Stimulated activated CD4-positive, alpha-beta T cell treated with anti-CD3 and anti-CD28 coated beads, Interleukin-2, amount 100 ng/mL, for 24 hours (primary cell): Measurements from ENCODE around the gene SMIM21.

Experiments used
- DNase-seq, 2 donors: peaks; one replicate each; pipeline ENCODE4 v3.0.0-alpha.2; 2020

SMIM21 gene

DNA sequence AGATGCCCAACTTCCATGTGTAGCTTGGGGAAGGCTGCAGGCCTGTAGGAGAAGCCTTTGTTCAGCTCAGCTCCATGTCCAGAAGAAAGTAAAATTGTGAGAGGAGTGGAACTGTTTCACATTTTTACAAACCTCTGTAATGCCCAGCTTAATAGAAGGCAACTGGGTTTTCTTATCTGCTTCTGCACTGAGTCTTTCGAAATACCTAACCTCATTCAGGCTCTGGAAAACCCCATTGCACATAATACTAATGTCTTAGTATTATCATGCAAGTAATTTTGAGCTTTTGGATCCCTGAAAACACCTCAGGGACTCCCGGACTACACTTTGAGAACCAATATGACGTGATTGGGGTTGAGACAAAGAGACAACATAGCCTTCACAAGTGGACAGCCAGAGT is 5.8 kb downstream of the SMIM21 start:
- DNase-seq, result no peak

DNA sequence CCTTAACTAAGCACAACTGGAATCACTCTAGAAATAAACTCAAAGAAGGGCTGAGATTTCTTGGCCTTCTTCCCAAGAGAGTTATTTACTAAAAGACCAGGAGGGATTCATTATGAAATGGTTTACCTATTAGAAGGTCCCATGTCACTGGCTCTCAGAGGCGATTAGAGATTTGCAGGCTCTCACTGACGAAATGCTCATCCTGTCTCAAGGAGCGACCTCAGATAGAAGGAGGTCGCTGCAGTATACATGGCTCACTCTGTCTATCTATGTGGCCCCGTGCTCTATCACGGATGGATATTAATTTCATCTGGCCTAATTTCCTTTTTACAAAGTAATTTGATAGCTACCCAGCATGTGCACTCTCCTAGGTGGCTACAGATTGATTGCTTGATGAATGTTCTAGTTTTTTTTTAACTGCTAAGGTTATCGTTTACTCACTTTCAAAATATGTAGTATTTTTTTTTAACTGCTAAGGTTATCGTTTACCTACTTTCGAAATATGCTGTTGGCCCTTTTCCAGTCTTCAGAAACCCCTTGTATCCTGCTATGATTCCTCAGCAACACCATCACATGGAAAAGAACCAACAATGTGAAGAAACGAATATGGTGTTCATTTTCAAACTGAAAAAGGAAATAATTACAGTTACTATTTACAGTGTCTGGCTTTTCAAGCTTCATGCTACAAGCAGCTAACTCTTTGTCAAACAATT is 9.1 kb downstream of the SMIM21 start:
- DNase-seq, result no peak

DNA sequence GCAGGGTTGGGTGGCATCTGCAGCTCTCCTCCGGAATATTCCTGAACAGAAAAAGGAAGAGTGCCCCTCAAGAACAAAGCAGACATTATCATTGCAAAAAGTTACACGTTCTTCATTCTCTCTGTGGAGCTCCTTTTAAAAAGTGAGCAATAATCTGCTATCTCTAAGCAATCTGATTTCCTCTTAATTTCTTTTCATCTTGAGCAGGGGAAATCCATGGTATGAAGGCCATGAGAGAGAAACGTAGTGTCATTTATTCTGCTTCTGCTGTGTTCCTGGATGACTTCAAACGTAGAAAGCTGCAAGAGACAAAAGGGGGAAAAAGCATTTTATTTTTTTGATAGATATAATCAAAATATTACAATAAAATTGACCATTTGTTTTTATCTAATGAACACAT is 16.9 kb downstream of the SMIM21 start:
- no peak for DNase-seq

DNA sequence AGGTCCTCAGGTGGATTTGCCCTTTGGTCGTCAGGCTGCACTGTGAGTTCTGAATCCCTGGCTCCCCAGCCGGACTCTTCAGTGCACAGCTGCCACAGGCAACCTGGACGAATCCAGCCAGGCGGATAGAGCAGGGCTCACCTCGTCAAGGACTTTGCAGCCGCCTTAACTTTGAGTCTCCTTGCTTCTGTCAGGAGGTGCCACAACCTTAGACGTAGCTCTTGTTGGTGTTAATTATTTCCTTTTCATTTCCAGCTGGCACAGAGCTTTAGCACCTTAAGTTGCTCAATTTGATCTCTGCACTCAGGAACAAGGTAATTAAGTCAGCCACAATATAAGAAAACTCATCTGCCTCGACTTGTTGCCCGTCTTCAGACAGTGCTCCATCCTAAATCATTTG is 17.7 kb downstream of the SMIM21 start:
- DNase-seq, result no peak

DNA sequence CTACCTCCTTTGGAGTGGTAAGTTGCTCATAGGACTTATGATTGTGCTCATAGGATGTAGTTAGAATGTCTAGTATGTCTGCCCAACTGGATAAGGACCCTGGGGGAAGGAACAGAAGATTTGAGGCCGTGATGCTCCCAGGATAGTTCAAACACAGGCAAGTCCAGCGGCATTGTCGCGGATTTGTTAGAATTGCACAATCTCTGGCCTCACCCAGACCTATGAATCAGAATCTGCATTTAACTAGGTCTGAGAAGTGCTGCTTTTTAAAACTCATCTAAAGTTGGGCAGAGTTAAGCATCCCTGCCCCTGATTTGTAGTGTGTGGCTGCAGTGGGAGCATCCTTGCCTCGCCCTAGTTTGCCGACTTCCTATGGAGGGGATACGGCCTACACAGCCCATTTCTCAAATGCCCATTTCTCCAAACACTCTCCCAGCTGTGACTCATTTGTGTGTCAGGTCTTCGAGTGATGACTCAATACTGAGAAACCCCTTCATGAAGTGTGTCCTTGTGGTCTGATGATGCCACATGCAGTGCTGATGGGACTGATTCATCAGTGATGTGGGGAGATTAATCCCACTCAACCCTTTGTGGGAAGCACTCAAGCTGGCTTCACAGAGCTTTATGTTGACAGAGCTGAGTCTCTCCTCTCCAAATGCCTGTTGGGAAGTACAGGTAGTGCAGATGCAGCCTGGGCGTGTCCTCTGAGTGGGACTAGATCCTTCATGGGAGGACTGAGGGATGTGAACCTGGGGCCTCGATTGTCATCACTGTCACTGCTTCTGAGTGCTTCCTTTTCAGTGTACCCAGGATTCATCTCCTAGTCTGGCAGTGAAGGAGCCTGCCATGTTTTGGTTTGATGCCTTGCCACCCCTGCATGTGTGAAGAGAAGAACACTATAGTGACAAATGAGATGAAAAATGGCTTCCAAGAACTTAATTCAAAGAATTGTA is 18.7 kb downstream of the SMIM21 start:
- DNase-seq, result peak; percentile 22 to 47

DNA sequence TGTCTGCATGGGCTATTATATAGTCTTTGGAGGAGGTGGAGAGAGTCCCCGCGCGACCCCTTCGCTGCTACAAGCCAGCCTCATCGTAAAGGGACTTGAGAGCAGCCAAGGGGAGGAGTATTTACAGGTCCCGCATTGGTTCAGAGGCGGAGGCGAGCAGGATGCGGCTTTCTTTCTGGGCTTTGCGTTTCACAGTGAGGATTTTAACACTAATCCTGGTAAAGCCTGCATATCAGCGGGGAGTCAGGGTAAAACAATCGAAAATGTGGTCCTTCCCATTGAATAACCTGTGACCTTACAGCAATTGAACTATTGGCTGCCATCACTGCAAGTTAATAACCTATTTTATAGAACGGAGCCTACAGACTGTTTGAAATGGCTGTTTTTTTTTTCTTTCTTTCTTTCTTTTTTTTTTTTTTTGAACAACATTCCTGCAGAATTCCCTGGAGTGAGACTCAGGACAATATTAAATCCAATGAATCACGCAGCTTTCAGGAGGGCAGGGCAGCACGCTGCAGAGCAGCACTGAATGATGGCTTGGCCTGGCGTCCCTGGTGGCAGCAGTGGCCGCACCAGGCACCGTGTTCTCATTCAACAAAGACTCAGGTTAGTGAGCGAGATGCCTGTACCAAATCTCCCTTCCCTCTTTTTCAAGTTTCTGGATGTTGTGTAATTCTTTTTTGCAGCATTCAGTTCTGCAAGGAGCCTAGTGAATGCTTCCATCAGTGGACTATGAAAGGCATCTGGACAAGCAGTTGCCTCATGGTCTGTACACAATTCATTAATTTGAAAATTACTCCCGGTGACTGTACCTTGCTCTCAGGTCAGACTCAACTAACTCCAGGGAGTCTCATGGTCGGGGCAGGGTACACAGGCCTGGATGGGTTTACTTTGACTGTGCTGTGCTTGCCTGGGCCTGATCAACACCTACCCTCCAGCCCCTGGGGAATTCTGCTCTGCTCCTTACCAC is 19.8 kb downstream of the SMIM21 start:
- DNase-seq, result no peak

DNA sequence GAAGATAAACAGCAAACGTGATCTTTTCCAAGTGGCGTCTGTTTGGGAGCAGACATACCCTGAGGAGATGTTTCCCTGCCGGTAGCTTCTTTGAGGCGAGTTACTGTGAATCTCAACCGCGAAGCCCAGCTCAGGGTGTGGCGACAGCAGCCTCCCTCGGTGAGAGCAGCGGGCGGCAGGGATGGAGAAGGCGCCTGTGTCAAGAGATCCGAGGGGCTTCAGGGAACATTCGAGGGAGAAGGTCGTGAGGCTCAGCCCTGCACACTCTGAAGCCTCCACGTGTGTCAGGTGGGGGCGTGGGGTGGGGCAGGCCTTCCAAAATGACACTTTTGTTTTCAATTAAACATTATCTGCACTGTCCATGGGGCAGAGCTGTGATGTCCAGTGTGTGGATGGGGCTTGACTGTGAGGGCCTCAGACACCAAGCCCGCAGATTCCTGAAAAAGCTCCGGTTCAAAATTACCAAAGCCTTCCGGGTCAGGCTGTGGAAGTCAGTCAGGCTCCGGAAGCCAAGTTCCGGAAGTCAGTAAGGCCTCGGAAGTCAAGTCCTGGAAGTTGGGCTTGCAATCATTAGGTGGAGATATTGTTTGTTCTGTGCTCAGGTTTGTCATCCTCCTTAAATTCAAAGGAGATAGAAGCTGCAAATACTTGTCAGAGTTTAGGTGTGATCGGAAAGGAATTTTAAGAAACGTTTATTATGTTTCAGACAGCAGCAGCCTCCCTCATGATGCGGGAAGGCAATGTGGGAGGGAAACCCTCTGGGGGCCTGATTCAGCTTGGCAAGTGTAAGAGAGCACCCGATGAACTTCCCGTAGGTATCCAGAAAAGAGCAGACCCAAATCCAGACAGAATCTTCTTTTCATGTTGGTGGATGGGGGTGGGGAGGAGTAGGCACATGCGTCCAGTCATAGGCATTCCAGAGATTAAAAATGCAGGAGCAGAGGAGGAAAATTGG is 20.7 kb downstream of the SMIM21 start:
- no peak for DNase-seq

DNA sequence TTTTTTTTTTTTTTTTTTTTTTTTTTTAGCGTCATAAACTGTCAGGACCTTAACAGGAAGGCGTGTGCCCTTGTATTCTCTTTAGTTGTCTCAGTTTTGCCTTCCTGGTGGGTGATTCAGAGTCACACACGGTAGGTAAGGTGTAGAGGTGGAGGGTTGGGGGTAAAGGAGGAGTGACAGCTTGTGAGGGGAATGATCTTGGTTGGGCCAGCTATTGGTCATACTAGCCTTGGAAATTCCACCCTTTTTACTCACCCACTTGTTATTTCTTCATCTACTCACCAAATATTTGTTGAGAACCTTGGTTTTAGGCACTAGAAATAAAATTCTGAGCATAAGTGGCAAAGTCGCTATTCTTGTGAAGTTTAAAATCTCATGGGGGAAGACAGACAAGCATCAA is 22.2 kb downstream of the SMIM21 start:
- no peak for DNase-seq

DNA sequence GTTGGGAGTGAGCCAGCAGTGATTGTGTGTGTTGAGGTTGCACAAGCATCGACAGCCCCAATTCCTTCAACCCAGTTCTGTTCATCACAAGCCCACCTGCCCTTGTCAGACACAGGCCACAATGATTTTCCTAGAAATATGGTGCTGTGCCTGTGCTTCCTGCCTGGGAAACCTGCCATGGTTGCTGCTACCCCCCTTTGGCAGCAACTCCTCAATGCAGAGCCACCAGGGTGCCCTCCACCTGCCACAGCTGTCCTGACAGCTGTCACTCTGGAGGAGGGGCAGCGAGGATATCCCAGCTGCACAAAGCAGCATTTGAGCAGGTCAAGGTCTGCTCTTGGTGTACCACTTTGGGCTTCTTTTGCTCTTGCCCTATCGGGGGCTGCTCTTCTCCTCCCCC is 27.1 kb downstream of the SMIM21 start:
- no peak for DNase-seq

DNA sequence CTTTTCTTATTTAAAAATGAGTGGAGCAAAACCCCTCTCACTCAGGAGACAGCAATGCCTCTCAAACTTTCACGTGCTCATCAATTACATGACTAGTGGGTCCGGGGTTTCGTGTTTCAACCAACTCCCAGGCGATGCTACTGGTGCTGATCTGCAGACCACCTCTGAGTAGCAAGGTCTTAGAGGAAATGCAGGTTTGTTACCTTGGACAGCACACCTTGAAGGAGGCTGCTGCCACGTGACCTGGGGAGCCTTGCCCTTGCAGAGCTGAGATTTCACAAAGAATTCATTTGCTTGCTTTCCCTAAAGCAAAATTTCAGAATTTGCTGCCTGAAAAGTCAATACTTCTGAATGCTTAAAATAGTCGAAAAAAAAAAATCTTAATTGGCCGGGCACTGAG is 32.4 kb downstream of the SMIM21 start:
- no peak for DNase-seq

DNA sequence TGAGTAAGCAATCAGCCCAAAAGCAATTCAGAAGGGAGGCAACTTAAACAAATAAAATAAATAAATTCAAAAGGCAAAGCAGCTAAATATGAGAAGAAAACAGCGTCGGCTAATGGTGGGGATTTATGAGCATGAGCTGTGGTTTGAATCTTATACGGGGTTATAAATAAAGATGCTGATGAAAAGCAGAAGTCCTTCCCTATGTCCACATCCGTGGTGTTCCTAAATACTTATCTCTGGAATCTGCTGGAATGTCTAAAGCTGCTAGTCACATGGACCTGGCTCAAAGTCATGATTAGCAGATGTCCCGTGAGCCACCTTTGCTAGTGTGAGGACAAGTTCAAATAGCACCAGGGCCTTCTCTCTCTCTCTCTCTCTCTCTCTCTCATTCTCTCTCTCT is 33.8 kb downstream of the SMIM21 start:
- no peak for DNase-seq

DNA sequence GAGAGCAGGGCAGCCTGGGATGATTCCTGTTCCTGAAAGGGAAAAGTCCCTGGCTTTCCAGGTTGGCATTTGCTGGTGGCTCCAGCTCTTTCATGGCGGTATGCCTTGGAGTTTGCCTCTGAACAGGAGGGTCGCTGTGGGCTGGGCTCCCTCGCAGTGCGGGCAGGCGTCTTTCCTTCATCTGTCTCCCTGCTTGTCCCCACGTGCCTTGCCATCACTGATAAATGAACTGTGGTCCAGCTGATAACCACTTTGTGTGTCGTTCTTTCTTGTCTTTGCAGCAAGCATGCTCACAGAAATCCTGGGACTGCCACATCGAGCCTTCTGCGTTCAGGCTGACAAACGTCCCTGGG is 35.3 kb downstream of the SMIM21 start:
- no peak for DNase-seq

DNA sequence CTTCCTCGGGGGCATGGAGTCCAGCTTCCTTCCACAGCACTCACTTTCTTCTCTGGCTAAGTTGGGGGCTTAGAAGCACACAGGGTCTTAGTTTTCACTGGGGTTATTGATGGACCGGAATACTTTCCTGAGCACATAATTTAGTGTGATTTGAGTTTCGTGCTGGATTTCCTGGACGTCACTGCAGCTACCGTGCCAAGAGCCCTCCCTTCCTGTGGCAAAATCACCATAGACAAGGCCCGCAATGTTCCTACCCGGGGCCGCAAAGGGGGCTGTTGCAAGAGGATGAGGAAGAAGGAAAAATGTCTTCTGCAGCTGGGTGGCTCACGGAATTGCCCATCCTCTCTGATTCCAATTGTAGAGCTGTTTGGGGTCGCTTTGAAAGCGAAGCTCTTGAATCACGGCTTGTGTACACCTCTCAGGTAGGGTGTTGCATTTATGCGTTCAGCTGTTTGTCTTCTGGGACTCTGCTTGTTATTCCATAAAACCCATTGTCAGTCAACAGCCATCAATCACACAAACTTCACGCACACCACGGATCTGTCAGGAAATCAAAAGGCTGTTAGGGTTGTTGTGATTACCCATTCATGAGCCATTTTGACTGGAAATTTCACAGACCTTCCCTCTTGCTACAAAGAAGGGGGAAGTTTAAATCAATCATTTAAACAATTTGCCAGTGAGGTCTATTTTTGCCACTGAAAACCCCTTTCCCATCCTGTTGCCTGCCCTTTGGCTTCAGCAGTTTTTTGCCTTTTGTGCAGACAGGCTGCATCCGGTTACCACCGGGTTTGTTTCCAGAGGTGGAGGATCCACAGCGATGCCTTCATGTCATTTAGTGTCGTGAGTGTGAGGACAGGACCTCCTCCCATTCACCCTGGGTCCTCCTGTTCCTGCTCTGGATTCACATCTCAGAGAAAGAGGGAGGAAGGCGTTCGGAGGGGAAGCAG is 36.0 kb downstream of the SMIM21 start:
- DNase-seq, result no peak

DNA sequence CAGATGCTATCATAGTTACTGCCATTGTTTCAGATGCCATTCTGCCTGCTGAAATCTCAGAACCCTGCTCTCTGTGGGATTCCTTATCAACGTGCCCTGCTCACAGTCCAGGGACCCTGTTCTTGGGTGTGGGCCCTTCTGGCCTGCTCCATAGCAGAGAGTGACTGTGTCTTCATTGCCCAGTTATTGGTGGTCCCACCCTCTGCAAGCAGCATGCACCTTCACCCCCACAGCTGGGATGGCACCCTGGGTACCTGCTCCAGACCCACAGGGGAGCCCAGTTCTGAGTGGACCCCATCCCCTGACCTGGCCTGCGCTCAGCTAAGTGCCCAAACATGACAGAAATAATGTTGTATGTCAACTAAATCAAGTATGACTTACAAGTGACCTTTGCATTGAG is 36.6 kb downstream of the SMIM21 start:
- no peak for DNase-seq

DNA sequence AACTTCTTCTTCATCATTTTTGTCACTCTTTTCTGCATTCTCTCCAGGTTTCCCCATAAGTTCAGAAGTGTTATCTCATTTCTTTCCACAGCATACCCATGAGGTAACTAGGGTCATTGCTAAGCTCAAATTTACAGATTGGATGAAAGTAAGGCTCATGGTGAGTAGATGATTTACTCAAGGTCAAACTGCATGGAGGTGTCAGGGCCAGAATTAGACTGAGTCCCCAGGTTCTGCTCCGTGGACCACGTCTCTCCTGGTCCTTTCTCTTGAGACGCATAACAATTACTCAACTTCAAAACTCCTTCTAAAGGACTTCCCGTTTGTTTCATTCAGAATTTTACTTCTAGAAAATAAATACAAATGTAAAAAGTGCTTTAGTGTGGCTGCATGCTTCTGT is 43.4 kb downstream of the SMIM21 start:
- no peak for DNase-seq

DNA sequence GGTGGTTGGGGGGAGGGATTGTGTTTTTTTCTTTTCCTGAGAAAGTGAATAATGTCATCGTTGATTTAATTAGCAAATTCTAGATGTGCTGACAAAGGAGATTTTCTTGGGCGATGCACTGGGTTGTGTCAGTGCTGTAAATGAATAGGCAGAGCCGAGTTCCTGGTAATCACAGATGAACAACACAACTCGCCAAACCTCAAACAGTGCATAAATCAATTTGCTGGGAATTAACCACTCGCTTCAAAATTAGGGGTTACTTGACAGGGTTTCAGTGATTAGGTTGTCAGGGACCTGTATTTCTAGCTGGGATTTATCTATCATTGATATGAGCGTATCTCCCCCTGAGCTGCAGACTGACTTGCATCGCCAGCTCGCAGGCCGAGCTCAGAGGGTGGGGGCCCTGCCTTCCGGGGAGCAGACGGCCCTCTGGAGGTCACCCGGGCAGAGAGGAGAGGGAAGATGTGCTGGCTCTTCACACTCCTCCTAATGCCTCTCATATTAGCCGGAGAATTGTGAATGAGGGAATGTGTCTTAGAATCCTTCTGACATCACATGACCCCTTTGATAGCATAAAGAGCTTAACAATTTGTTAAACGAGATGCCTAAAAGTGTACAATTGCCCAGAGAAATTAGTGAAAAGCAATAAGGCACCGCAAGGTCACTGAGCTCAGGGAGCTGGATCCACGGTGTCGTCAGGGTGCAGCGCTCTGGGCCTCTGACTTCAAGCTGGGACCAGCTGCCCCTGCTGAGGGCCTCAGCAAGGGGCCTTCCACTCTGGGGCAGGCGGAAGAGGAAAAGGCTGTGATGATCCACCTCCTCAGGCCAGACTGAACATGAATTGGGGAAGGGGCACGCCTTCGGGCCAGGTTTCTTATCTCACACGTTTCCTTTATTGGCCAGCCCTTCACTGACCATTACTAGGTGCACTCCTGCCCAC is 48.9 kb downstream of the SMIM21 start:
- DNase-seq, result no peak

DNA sequence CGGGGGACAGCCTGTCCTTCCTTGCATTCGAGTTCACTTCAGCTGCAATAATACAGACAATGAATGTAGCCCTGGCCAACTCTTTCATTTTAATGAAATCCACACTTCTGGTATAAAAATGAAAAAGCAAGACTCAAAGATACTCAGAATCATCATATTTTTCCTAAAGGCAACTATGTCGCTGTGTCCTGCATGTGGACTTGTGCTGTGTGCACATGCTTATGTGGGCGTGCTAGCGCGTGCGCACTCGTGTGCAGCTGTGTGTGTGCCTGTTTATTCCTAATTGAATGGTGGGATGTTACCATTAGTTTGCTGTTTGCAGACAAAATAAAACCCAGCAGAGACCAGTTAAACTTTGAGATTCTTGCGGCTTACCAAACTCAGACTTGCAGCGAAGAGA is 49.6 kb downstream of the SMIM21 start:
- no peak for DNase-seq

DNA sequence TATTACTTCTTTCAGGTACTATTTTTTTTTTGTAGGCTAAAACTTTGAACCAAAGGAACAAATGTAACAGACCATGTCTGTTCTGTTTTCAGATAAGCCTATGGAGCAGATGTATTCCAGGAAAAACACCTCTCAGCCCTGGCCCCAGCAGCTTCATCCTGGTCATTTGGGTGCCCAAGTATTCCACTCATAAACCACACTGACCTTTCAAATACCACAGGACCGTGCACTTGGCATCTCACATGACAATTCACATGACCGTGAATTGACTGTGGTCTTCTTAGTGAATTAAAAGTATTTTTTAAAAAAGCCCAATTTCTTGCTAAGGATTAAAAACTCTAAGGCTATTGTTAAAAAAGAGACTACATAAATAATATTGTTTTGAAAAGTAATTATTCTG is 50.2 kb downstream of the SMIM21 start:
- DNase-seq, result no peak

DNA sequence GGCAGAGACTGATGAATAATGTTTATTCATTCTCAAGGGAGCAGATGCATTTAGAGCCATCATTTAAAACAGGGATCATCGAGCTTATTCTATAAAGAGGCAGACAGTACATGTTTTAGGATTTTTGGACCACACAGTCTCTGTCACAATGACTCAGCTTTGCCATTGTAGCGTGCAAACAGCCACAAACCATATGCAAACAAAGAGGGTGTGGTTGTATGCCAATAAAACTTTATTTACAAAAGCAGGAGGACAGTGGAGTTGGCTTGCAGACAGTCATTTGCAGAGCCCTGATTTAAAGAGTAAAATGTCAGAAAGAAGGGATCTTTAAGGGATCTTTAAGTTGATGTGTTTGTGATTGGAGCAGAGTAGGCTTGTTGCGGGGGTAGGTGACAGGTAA is 51.5 kb downstream of the SMIM21 start:
- DNase-seq, result no peak

DNA sequence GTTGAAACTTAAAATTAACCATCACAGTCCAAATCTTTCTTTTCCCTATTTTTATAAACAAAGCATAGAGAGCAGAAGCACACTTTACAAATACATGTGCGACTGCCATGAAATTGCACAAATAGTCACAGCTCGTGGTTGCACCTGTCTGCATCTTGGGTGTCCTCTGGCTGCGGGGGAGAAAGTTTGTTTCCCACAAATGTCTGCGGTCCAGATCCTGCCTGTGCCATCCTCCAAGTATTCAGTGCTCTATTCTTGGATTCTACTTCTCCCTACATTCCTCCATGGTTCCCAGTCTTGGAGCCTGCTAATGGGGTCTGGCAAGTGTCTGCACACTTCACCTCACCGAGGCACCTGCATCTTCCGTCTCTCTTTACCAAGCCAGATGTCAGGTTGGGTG is 52.2 kb downstream of the SMIM21 start:
- no peak for DNase-seq
